Posterior cingulate gyrus (tissue), 11 donors: ENCODE data around the gene HES5.
"Not testable (repeated sequence)": the region's sequence is repeated elsewhere in the genome, so short reads cannot be mapped to it uniquely, and the experiment has no call there.

Experiments
- DNase-seq, 10 donors: peaks; one replicate each; pipeline versions ENCODE4 v3.0.0 to v3.0.0-alpha.2; 2020 to 2021; ENCODE audit warnings: mixed read lengths in 3 of 10
- intact Hi-C: fragments of 100-400 bp; cut with DNase I; formaldehyde crosslinking; loops from one replicate; pipeline ENCODE4 v1.15.1; 2023

The HES5 gene

GRCh38 chr1:2549367-2550029 lies 19.4 kb upstream of the HES5 start:
- DNase-seq = not testable (repeated sequence)
- intact Hi-C loops = loop anchor here (2.0 kb wide), 2 partner anchors 23 to 37 kb away; partner anchors contain the start of genes PANK4 and PRXL2B

GRCh38 chr1:2548068-2548589 lies 18.1 kb upstream of the HES5 start:
- peak; percentile 72 to 97 (median 84) for DNase-seq
- intact Hi-C loops = loop anchor here (1.0 to 2.0 kb wide), 3 partner anchors 21 to 134 kb away; partner anchors contain the start of genes PANK4 and PRXL2B

- no peak for DNase-seq
- intact Hi-C loops = loop anchor here (1.0 to 2.0 kb wide), 3 partner anchors 21 to 133 kb away; partner anchors contain the start of genes PANK4 and PRXL2B
Measured at GRCh38 chr1:2547210-2548067, 17.4 kb upstream of the HES5 start.

GRCh38 chr1:2546515-2547209 lies 16.6 kb upstream of the HES5 start:
- DNase-seq = peak in 6 of 10 donors; percentile 54 to 93 (median 76)
- intact Hi-C loops = no loop called here

GRCh38 chr1:2545754-2546514 lies 15.9 kb upstream of the HES5 start:
- intact Hi-C loops = no loop called here
- peak; percentile 64 to 97 (median 76) for DNase-seq

GRCh38 chr1:2544875-2545640 lies 15.0 kb upstream of the HES5 start:
- DNase-seq = no peak
- intact Hi-C loops = loop anchor here (5.0 kb wide), 1 partner anchor 88 kb away; no protein-coding TSS in a partner anchor

- intact Hi-C loops = loop anchor here (5.0 kb wide), 1 partner anchor 87 kb away; no protein-coding TSS in a partner anchor
- DNase-seq = peak in 1 of 10 donors; percentile 41
Measured at GRCh38 chr1:2544093-2544874, 14.2 kb upstream of the HES5 start.

- intact Hi-C loops = loop anchor here (5.0 kb wide), 1 partner anchor 86 kb away; no protein-coding TSS in a partner anchor
Measured at GRCh38 chr1:2543543-2544092, 13.6 kb upstream of the HES5 start.

GRCh38 chr1:2542246-2542915 lies 12.3 kb upstream of the HES5 start:
- intact Hi-C loops = loop anchor here (5.0 kb wide), 1 partner anchor 85 kb away; no protein-coding TSS in a partner anchor
- DNase-seq = no peak

More at GRCh38 chr1:2543543-2544092, 13.6 kb upstream of the HES5 start:
- peak in 7 of 10 donors; percentile 42 to 93 (median 74) for DNase-seq

- no peak for DNase-seq
- intact Hi-C loops = loop anchor here (5.0 kb wide), 1 partner anchor 84 kb away; no protein-coding TSS in a partner anchor
Measured at GRCh38 chr1:2541619-2542245, 11.7 kb upstream of the HES5 start.

GRCh38 chr1:2540816-2541492 lies 10.9 kb upstream of the HES5 start:
- no peak for DNase-seq
- intact Hi-C loops = loop anchor here (5.0 kb wide), 1 partner anchor 84 kb away; no protein-coding TSS in a partner anchor

GRCh38 chr1:2539312-2539907 lies 9.3 kb upstream of the HES5 start:
- intact Hi-C loops = no loop called here
- no peak for DNase-seq

- intact Hi-C loops = no loop called here
- no peak for DNase-seq
Measured at GRCh38 chr1:2538872-2539271, 8.8 kb upstream of the HES5 start.

- no peak for DNase-seq
- intact Hi-C loops = no loop called here
Measured at GRCh38 chr1:2538376-2538775, 8.3 kb upstream of the HES5 start.

GRCh38 chr1:2537784-2538115 lies 7.7 kb upstream of the HES5 start:
- intact Hi-C loops = no loop called here
- DNase-seq = no peak

- intact Hi-C loops = no loop called here
- no peak for DNase-seq
Measured at GRCh38 chr1:2535981-2536380, 5.9 kb upstream of the HES5 start.
